GM20000 (cell line): ENCODE measurements around the gene NTHL1.

Experiments
- DNase-seq: peaks from one replicate; pipeline ENCODE4 v3.0.0; 2012; ENCODE audit warnings: low spot score
- TF ChIP-seq, protein P1 (sequence below): IDR thresholded peaks from 2 replicates; pipeline ENCODE4 v1.5.1; 2012; ENCODE audit warnings: mild to moderate bottlenecking, control low read depth; ENCODE audit errors: extremely low read depth, missing control alignments

The NTHL1 gene

DNA sequence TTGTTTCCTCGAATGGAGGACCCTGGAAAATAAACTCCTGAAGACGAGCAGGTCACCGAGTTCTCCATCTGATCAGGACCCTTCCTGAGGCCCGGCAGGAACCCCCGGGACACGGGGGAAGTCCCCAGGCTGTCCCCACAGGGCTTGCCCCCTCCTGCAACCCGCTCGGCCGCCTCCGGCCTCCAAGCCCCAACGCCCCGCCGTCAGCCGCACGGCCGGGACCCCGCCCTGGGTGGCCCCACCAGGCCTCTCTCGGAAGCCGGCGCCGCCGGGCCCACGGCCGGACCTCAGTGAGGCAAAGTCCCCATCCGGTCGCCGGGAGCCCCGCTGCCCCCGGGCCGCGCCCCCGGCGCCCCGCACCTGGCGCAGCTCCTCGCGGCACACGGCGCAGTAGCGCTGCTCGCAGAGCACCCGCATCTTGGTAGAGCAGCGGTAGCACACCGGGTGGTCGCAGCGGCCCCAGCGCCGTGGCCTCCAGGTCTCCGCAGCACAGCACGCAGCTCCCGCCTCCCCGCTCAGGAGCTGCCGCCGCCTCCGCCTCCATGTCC, 38.4 kb downstream of the NTHL1 start:
- no peak for DNase-seq
- TF ChIP-seq, protein P1, sequence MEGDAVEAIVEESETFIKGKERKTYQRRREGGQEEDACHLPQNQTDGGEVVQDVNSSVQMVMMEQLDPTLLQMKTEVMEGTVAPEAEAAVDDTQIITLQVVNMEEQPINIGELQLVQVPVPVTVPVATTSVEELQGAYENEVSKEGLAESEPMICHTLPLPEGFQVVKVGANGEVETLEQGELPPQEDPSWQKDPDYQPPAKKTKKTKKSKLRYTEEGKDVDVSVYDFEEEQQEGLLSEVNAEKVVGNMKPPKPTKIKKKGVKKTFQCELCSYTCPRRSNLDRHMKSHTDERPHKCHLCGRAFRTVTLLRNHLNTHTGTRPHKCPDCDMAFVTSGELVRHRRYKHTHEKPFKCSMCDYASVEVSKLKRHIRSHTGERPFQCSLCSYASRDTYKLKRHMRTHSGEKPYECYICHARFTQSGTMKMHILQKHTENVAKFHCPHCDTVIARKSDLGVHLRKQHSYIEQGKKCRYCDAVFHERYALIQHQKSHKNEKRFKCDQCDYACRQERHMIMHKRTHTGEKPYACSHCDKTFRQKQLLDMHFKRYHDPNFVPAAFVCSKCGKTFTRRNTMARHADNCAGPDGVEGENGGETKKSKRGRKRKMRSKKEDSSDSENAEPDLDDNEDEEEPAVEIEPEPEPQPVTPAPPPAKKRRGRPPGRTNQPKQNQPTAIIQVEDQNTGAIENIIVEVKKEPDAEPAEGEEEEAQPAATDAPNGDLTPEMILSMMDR: no peak

DNA sequence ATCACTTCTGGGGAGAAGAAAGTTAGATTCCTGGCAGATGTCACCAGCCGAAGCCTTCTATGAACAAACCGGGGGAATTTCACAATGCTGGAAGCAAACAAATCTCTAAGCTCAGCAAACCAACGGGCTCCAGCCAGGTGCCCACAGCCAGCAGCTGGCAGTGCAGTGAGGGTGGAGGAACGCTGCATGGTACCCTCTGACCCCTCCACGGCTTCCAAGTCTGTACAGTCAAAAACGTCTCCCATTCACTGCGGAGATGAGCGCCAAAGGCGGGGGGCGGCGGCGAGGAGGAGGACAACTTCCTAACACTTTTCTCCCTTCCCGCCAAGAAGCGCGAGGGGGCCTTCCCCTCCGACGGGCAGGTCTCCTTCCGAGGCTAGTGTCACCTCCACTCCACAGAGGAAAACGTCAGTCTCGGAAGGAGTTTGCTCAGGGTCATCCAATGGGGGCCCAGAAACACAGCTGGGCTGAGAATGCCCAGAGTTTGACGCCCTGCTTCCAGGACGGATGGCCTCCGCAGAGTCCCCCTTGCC, 38.9 kb downstream of the NTHL1 start:
- TF ChIP-seq, protein P1: no peak
- peak; percentile 56 for DNase-seq

DNA sequence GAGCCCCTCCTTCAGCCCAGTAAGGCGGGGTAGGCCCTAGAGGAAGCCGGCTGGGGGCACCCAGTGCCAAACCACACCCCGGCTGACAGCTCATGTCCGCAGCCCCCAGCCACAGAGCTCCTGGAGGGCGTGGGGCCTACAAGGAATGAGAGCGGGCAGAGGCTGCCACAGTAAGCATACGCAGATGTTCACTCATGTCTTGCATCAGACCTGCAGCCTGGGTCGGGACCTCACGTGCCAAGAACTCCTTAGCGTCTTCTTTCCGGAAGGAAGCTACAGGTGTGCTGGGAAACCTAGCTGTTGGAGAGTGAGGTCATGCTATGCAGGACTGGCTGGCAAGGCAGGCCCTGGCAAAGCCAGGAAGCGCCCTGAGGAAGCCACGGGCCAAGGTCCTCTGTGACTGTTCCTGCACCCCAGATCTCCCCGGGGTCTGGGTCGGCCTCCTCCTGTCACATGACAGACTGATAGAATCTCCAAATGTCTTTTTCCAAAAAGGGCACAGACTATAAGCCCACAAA, 39.6 kb downstream of the NTHL1 start:
- TF ChIP-seq, protein P1: no peak
- DNase-seq: no peak

DNA sequence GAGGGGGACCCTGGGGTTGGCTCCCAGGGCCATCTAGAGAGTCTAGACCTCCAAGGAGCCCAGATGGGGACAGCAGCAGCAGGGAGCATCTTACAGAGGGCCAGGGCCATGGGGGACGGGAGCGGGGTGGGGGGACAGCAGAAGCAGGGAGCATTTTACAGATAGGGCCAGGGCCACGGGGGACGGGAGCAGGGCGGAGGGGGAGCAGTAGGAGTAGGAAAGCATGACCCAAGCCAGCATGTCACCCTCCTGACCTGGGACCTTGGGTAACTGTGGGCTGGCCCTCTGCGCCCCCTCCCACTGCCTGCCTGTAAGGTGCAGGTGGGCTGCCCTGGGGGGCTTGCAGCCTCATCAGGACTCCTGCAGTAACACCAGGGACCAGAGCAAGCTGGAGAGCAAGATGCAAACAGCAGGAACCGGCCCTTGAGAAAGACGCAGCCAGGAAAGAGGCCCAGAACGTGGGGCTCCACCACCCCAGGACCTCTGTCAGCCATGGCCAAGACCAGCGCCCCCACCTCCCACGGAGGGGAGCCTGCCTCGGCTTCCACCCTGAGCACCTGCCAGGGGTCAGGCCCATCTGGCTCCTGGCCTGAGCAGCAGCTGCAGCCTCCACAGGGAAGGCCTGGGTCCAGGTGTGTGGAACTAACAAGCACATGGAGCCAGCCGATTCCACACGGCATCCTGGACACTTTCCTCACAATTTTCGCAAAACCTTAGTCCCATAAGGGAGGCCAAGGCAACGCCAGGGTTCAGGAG, 40.4 kb downstream of the NTHL1 start:
- DNase-seq: no peak
- TF ChIP-seq, protein P1: no peak

DNA sequence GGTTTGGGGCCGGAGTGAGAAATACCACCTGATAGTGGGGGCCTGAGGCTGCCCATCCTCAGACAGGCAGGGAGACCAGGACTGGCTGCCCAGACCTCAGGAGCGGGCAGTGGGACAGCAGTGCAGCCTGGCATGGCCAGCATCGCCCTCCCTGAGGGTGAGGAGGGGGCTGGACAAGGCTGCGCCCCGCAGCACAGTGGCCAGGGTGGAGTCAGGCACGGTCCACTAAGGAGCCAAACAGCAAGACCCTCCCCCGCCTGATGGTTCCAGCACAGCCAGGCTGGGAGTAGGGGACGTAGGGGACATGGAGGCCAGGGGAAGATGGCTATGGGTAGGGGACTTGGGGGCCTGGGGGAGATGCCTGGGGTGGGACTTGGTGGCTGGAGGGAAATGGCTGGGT, 41.3 kb downstream of the NTHL1 start:
- TF ChIP-seq, protein P1: no peak
- DNase-seq: no peak

DNA sequence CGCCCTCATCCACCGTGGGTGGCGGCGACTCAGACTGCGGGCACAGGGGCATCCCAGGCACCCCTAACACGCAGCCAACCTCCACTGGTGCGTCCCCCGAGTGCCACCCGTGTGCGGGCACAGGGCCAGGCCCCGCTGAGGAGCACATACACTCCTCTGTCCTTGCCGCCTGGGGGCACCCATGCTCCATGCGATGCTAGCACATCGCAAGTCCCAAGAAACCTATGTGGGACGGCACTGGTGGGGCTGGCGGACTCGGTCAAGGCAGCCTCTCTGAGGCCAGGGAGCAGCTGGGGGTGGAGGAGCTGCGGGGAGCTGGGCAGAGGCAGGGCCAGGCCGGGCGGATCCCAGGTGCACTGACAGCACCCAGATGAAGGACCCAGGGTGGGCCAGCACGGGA, 42.0 kb downstream of the NTHL1 start:
- TF ChIP-seq, protein P1: no peak

DNA sequence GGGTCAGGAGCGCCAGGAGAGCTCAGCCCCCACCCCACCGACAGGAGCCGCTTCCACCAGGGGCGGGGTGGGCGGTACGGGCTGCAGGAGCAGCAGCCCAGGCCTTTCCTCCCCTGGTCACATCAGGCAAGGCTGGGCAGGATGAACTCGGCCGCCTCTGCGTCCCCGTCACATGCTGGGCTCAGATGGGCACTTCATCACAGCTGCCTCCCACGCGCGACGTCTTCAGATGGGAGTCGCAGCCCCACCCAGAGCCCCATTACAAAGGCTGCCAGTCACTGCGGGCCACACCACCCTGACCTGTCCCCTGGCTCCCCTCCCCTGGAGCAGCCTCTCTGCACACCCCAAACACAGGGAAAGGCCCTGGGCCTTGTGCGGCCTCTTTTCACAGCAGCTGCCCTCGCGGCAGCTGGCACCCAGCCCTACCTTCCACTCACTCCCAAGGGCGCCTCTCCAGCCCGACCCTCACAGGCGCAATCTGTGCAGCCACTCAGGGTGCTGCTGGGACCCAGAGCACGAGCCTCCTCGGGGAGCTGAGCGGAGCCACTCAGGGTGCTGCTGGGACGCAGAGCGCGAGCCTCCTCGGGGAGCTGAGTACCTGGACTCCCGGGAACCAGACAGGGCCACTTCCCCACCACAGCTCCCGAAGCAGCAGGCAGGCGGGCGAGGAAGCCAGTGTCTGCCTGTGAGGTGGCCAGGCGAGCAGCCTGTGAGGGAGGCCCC, 42.7 kb downstream of the NTHL1 start:
- TF ChIP-seq, protein P1: no peak
- no peak for DNase-seq

More for the DNA sequence above, 42.0 kb downstream of the NTHL1 start:
- DNase-seq: no peak
